Muscle layer of duodenum (tissue), 2 donors: ENCODE data around the gene WDR11.
"Not testable (repeated sequence)": the region's sequence is repeated elsewhere in the genome, so short reads cannot be mapped to it uniquely, and the experiment has no call there.

Experiments
- H3K27ac ChIP-seq: one replicate; pipeline ENCODE4 v1.7.0; 2013; ENCODE audit warnings: mild to moderate bottlenecking, low read length
- H3K27me3 ChIP-seq: one replicate; pipeline ENCODE4 v1.7.0; 2013; ENCODE audit warnings: low read depth, mild to moderate bottlenecking, control low read depth, low read length
- H3K36me3 ChIP-seq, 2 donors: one replicate each; pipeline ENCODE4 v1.7.0; 2013; ENCODE audit warnings: low read length in 2 of 2, control low read depth in 1 of 2, mild to moderate bottlenecking in 1 of 2; ENCODE audit not compliant: insufficient read depth in 2 of 2, control insufficient read depth in 1 of 2
- H3K4me1 ChIP-seq, 2 donors: one replicate each; pipeline ENCODE4 v1.7.0; 2013; ENCODE audit warnings: low read length in 2 of 2, mild to moderate bottlenecking in 2 of 2, control low read depth in 1 of 2, moderate library complexity in 1 of 2; ENCODE audit not compliant: insufficient read depth in 2 of 2, control insufficient read depth in 1 of 2
- H3K4me3 ChIP-seq, 2 donors: one replicate each; pipeline ENCODE4 v1.7.0; 2013; ENCODE audit warnings: low read length in 2 of 2, low read depth in 1 of 2, mild to moderate bottlenecking in 1 of 2
- H3K9me3 ChIP-seq, 2 donors: one replicate each; pipeline ENCODE4 v1.7.0; 2013; ENCODE audit warnings: low read length in 2 of 2, control low read depth in 1 of 2, mild to moderate bottlenecking in 1 of 2; ENCODE audit not compliant: control insufficient read depth in 1 of 2
- donor health status: healthy.

WDR11 gene

GRCh38 chr10:120873741-120874140 lies 22.6 kb downstream of the WDR11 start:
- Histone ChIP-seq H3K27me3 (no peaks in the 10 kb centered on the region), H3K4me3 (no peak overlapping the region), H3K36me3 (peaks cover 59 to 65% of the 10 kb centered on the region in 2 donors), H3K27ac (no peak overlapping the region), H3K9me3 (no peaks in the 10 kb centered on the region), H3K4me1 (no peaks in the 10 kb centered on the region)

- H3K27ac ChIP-seq = no peak overlapping the region
- H3K36me3 ChIP-seq = peaks cover 44 to 51% of the 10 kb centered on the region in 2 donors
- no peaks in the 10 kb centered on the region for H3K9me3 ChIP-seq
- H3K4me1 ChIP-seq = no peaks in the 10 kb centered on the region
- H3K27me3 ChIP-seq = no peaks in the 10 kb centered on the region
- H3K4me3 ChIP-seq = no peak overlapping the region
These were observed 31.9 kb downstream of the WDR11 start for GRCh38 chr10:120883071-120883470.

GRCh38 chr10:120887482-120887881 lies 36.3 kb downstream of the WDR11 start:
- peaks cover 49 to 60% of the 10 kb centered on the region in 2 donors for H3K36me3 ChIP-seq
- no peaks in the 10 kb centered on the region for H3K9me3 ChIP-seq
- H3K27me3 ChIP-seq = no peaks in the 10 kb centered on the region
- H3K4me1 ChIP-seq = no peaks in the 10 kb centered on the region
- no peak overlapping the region for H3K4me3 ChIP-seq
- H3K27ac ChIP-seq = no peak overlapping the region

- no peaks in the 10 kb centered on the region for H3K9me3 ChIP-seq
- no peak overlapping the region for H3K4me3 ChIP-seq
- H3K27me3 ChIP-seq = no peaks in the 10 kb centered on the region
- no peaks in the 10 kb centered on the region for H3K4me1 ChIP-seq
- no peak overlapping the region for H3K27ac ChIP-seq
- peaks cover 39 to 52% of the 10 kb centered on the region in 2 donors for H3K36me3 ChIP-seq
These were observed 40.2 kb downstream of the WDR11 start for GRCh38 chr10:120891365-120891764.

- Histone ChIP-seq H3K9me3 (no peaks in the 10 kb centered on the region), H3K4me1 (no peaks in the 10 kb centered on the region), H3K27ac (no peak overlapping the region), H3K36me3 (peaks cover 22 to 29% of the 10 kb centered on the region in 2 donors), H3K27me3 (no peaks in the 10 kb centered on the region), H3K4me3 (no peak overlapping the region)
These were observed 43.4 kb downstream of the WDR11 start for GRCh38 chr10:120894556-120894955.

- Histone ChIP-seq H3K9me3 (no peaks in the 10 kb centered on the region), H3K27ac (no peak overlapping the region), H3K4me3 (no peak overlapping the region), H3K27me3 (no peaks in the 10 kb centered on the region), H3K4me1 (no peaks in the 10 kb centered on the region), H3K36me3 (peaks cover 20 to 30% of the 10 kb centered on the region in 2 donors)
These were observed 46.2 kb downstream of the WDR11 start for GRCh38 chr10:120897343-120897742.

- H3K27me3 ChIP-seq = no peaks in the 10 kb centered on the region
- peaks cover 0 to 4% of the 10 kb centered on the region in 2 donors for H3K9me3 ChIP-seq
- H3K4me3 ChIP-seq = no peak overlapping the region
- peaks cover 76 to 93% of the 10 kb centered on the region in 2 donors for H3K36me3 ChIP-seq
- H3K27ac ChIP-seq = no peak overlapping the region
- no peaks in the 10 kb centered on the region for H3K4me1 ChIP-seq
These were observed 54.1 kb downstream of the WDR11 start for GRCh38 chr10:120905268-120905667.

- Histone ChIP-seq H3K27ac (no peak overlapping the region), H3K36me3 (no peaks in the 10 kb centered on the region), H3K27me3 (no peaks in the 10 kb centered on the region), H3K9me3 (peaks cover 4 to 10% of the 10 kb centered on the region in 2 donors), H3K4me3 (no peak overlapping the region), H3K4me1 (no peaks in the 10 kb centered on the region)
These were observed 66.5 kb downstream of the WDR11 start for GRCh38 chr10:120917521-120918250.

- not testable (repeated sequence) for H3K4me1 ChIP-seq, H3K36me3 ChIP-seq, H3K9me3 ChIP-seq, H3K27ac ChIP-seq, H3K27me3 ChIP-seq, H3K4me3 ChIP-seq
These were observed 72.7 kb downstream of the WDR11 start for GRCh38 chr10:120923886-120924285.

- no peak overlapping the region for H3K4me3 ChIP-seq
- no peak overlapping the region for H3K27ac ChIP-seq
- no peaks in the 10 kb centered on the region for H3K27me3 ChIP-seq
- no peaks in the 10 kb centered on the region for H3K9me3 ChIP-seq
- no peaks in the 10 kb centered on the region for H3K4me1 ChIP-seq
- H3K36me3 ChIP-seq = no peaks in the 10 kb centered on the region
These were observed 75.4 kb downstream of the WDR11 start for GRCh38 chr10:120926611-120927010.

GRCh38 chr10:120927352-120927751 lies 76.2 kb downstream of the WDR11 start:
- Histone ChIP-seq H3K27ac (no peak overlapping the region), H3K9me3 (no peaks in the 10 kb centered on the region), H3K4me1 (no peaks in the 10 kb centered on the region), H3K4me3 (no peak overlapping the region), H3K36me3 (no peaks in the 10 kb centered on the region), H3K27me3 (no peaks in the 10 kb centered on the region)

GRCh38 chr10:120929166-120929565 lies 78.0 kb downstream of the WDR11 start:
- Histone ChIP-seq H3K36me3 (no peaks in the 10 kb centered on the region), H3K27me3 (no peaks in the 10 kb centered on the region), H3K4me3 (no peak overlapping the region), H3K9me3 (no peaks in the 10 kb centered on the region), H3K27ac (no peak overlapping the region), H3K4me1 (no peaks in the 10 kb centered on the region)
